HUES64 (cell line): ENCODE results near the gene HDAC5.

Source experiments
- H3K27ac ChIP-seq: 2 replicates; pipeline ENCODE4 v1.7.0; 2013; ENCODE audit warnings: low read depth, low read length, inconsistent platforms
- H3K27me3 ChIP-seq: 2 replicates; pipeline ENCODE4 v1.6.1; 2013; ENCODE audit warnings: mild to moderate bottlenecking, low read length; ENCODE audit not compliant: insufficient read depth
- H3K36me3 ChIP-seq: 2 replicates; pipeline ENCODE4 v1.6.1; 2013; ENCODE audit warnings: mild to moderate bottlenecking, low read length; ENCODE audit not compliant: insufficient read depth
- H3K4me1 ChIP-seq: 2 replicates; pipeline ENCODE4 v1.6.1; 2013; ENCODE audit warnings: mild to moderate bottlenecking, low read length, moderate library complexity; ENCODE audit not compliant: insufficient read depth
- H3K4me3 ChIP-seq: 2 replicates; pipeline ENCODE4 v1.5.1; 2013; ENCODE audit warnings: mild to moderate bottlenecking, low read length, moderate library complexity
- H3K9ac ChIP-seq: 2 replicates; pipeline ENCODE4 v1.6.1; 2013; ENCODE audit warnings: mild to moderate bottlenecking, low read depth, low read length
- H3K9me3 ChIP-seq: 2 replicates; pipeline ENCODE4 v1.6.1; 2013; ENCODE audit warnings: low read depth, low read length; ENCODE audit not compliant: insufficient read depth
- WGBS: fragments of 150-250, 120-280 bp; methylation state at CpG from one replicate; pipeline ENCODE4 v1.1.7; 2013; ENCODE audit warnings: missing lambda C conversion rate; 5-methylcytosine and 5-hydroxymethylcytosine counted together

The HDAC5 gene

GRCh38 chr17:44082256-44082927, 41.0 kb downstream of the HDAC5 start:
- peaks cover 13% of the 10 kb centered on the region for H3K4me1 ChIP-seq
- H3K9ac ChIP-seq: no peak overlapping the region
- H3K9me3 ChIP-seq: no peaks in the 10 kb centered on the region
- peaks cover 52% of the 10 kb centered on the region for H3K36me3 ChIP-seq
- no peak overlapping the region for H3K4me3 ChIP-seq
- H3K27ac ChIP-seq: no peak overlapping the region
- WGBS: 87% methylated on average over 19 of the region's 21 CpGs
- H3K27me3 ChIP-seq: no peaks in the 10 kb centered on the region

- Histone ChIP-seq H3K36me3 (peaks cover 59% of the 10 kb centered on the region), H3K27me3 (no peaks in the 10 kb centered on the region), H3K4me1 (peaks cover 8% of the 10 kb centered on the region; the same call in 1 of the 2 replicates), H3K4me3 (no peak overlapping the region), H3K9ac (no peak overlapping the region), H3K9me3 (no peaks in the 10 kb centered on the region), H3K27ac (no peak overlapping the region)
- 96% methylated on average over 3 of the region's 3 CpGs for WGBS
Measured at GRCh38 chr17:44081681-44082080, 41.8 kb downstream of the HDAC5 start.

GRCh38 chr17:44079877-44080821, 43.3 kb downstream of the HDAC5 start:
- 94% methylated on average over 18 of the region's 18 CpGs for WGBS
- Histone ChIP-seq H3K27me3 (no peaks in the 10 kb centered on the region), H3K27ac (no peak overlapping the region), H3K4me3 (no peak overlapping the region), H3K9ac (no peak overlapping the region), H3K4me1 (no peaks in the 10 kb centered on the region), H3K9me3 (no peaks in the 10 kb centered on the region), H3K36me3 (peaks cover 74% of the 10 kb centered on the region)

GRCh38 chr17:44078412-44078811, 45.0 kb downstream of the HDAC5 start:
- Histone ChIP-seq H3K4me3 (no peak overlapping the region), H3K36me3 (peaks cover 90% of the 10 kb centered on the region), H3K27ac (no peak overlapping the region), H3K9me3 (no peaks in the 10 kb centered on the region), H3K4me1 (no peaks in the 10 kb centered on the region), H3K9ac (no peak overlapping the region), H3K27me3 (no peaks in the 10 kb centered on the region)
- 94% methylated on average over 19 of the region's 19 CpGs for WGBS

- WGBS: 70% methylated on average over 2 of the region's 4 CpGs
- H3K9ac ChIP-seq: no peak overlapping the region
- no peak overlapping the region for H3K4me3 ChIP-seq
- H3K27me3 ChIP-seq: no peaks in the 10 kb centered on the region
- H3K9me3 ChIP-seq: no peaks in the 10 kb centered on the region
- H3K4me1 ChIP-seq: no peaks in the 10 kb centered on the region
- peaks cover 88% of the 10 kb centered on the region for H3K36me3 ChIP-seq
- H3K27ac ChIP-seq: no peak overlapping the region
Measured at GRCh38 chr17:44077595-44077909, 45.9 kb downstream of the HDAC5 start.

GRCh38 chr17:44076716-44077594, 46.5 kb downstream of the HDAC5 start:
- no peak overlapping the region for H3K9ac ChIP-seq
- no peaks in the 10 kb centered on the region for H3K9me3 ChIP-seq
- H3K27ac ChIP-seq: no peak overlapping the region
- H3K27me3 ChIP-seq: no peaks in the 10 kb centered on the region
- peaks cover 82% of the 10 kb centered on the region for H3K36me3 ChIP-seq
- peaks cover 2% of the 10 kb centered on the region; the same call in 1 of the 2 replicates for H3K4me1 ChIP-seq
- WGBS: 96% methylated on average over 5 of the region's 6 CpGs
- H3K4me3 ChIP-seq: no peak overlapping the region

GRCh38 chr17:44075598-44076293, 47.7 kb downstream of the HDAC5 start:
- Histone ChIP-seq H3K27ac (no peak overlapping the region), H3K4me1 (peaks cover 8% of the 10 kb centered on the region; the same call in 1 of the 2 replicates), H3K4me3 (no peak overlapping the region), H3K36me3 (peaks cover 74% of the 10 kb centered on the region), H3K27me3 (no peaks in the 10 kb centered on the region), H3K9ac (no peak overlapping the region), H3K9me3 (no peaks in the 10 kb centered on the region)
- 92% methylated on average over 10 of the region's 10 CpGs for WGBS

GRCh38 chr17:44074911-44075285, 48.5 kb downstream of the HDAC5 start:
- no peak overlapping the region for H3K4me3 ChIP-seq
- H3K9me3 ChIP-seq: no peaks in the 10 kb centered on the region
- H3K9ac ChIP-seq: no peak overlapping the region
- 95% methylated on average over 9 of the region's 9 CpGs for WGBS
- no peaks in the 10 kb centered on the region for H3K27me3 ChIP-seq
- no peak overlapping the region for H3K27ac ChIP-seq
- H3K36me3 ChIP-seq: peaks cover 66% of the 10 kb centered on the region
- peaks cover 11% of the 10 kb centered on the region; the same call in 1 of the 2 replicates for H3K4me1 ChIP-seq

GRCh38 chr17:44074231-44074910, 49.1 kb downstream of the HDAC5 start:
- WGBS: 93% methylated on average over 9 of the region's 9 CpGs

GRCh38 chr17:44071772-44072171, 51.7 kb downstream of the HDAC5 start:
- Histone ChIP-seq H3K27me3 (no peaks in the 10 kb centered on the region), H3K4me3 (peak overlapping the region; percentile 91), H3K4me1 (peaks cover 12% of the 10 kb centered on the region; the same call in 1 of the 2 replicates), H3K9ac (peak overlapping the region; percentile 93), H3K27ac (peak overlapping the region; percentile 98; the same call in 1 of the 2 replicates), H3K9me3 (no peaks in the 10 kb centered on the region), H3K36me3 (peaks cover 39% of the 10 kb centered on the region)
- 24% methylated on average over 2 of the region's 2 CpGs for WGBS

More at GRCh38 chr17:44074231-44074910, 49.1 kb downstream of the HDAC5 start:
- Histone ChIP-seq H3K9ac (no peak overlapping the region), H3K36me3 (peaks cover 63% of the 10 kb centered on the region), H3K9me3 (no peaks in the 10 kb centered on the region), H3K4me1 (peaks cover 12% of the 10 kb centered on the region; the same call in 1 of the 2 replicates), H3K27me3 (no peaks in the 10 kb centered on the region), H3K4me3 (no peak overlapping the region), H3K27ac (no peak overlapping the region)
